ENCODE measurements around the gene THAP11.

The THAP11 gene

DNA sequence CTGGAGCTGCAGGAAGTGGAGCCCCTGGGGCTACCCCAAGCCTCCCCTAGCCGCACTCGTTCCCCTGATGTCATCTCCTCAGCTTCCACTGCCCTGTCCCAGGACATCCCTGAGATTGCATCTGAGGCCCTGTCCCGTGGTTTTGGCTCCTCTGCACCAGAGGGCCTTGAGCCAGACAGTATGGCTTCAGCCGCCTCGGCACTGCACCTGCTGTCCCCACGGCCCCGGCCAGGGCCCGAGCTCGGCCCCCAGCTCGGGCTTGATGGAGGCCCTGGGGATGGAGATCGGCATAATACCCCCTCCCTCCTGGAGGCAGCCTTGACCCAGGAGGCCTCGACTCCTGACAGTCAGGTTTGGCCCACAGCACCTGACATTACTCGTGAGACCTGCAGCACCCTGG is 38.5 kb downstream of the THAP11 start:
- FAIRE-seq = no peak
- TF ChIP-seq POLR2AphosphoS5 (IDR thresholded peaks at IDR 0.05; ENCODE audit: low read depth, low read length) = no peak

DNA sequence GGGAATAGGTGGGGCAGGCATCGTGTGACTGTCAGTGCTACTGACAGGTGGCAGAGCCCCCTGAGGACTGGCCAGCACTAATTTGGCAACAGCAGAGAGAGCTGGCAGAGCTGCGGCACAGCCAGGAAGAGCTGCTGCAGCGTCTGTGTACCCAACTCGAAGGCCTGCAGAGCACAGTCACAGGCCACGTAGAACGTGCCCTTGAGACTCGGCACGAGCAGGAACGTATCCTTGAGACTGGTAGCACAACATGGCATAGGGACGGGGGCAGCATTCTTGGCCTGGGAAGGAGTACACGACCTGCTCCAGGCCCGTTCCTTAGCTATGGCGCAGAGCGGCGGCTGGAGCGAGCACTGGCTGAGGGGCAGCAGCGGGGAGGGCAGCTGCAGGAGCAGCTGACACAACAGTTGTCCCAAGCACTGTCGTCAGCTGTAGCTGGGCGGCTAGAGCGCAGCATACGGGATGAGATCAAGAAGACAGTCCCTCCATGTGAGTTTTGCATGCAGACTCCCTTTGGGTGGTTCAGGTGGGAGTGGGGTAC is 39.6 kb downstream of the THAP11 start:
- DNase-seq (ENCODE audit: insufficient read length) (no peak), FAIRE-seq (no peak)
- TF ChIP-seq TAF1 (IDR thresholded peaks at IDR 0.05; ENCODE audit: borderline replicate concordance, low read depth, low read length) (no peak), POLR2A (IDR thresholded peaks at IDR 0.05; ENCODE audit: low read depth, low read length) (no peak), POLR2AphosphoS5 (IDR thresholded peaks at IDR 0.05; ENCODE audit: low read depth, low read length) (no peak)

More for the DNA sequence above, 38.5 kb downstream of the THAP11 start:
- no peak for DNase-seq (ENCODE audit: insufficient read length)

DNA sequence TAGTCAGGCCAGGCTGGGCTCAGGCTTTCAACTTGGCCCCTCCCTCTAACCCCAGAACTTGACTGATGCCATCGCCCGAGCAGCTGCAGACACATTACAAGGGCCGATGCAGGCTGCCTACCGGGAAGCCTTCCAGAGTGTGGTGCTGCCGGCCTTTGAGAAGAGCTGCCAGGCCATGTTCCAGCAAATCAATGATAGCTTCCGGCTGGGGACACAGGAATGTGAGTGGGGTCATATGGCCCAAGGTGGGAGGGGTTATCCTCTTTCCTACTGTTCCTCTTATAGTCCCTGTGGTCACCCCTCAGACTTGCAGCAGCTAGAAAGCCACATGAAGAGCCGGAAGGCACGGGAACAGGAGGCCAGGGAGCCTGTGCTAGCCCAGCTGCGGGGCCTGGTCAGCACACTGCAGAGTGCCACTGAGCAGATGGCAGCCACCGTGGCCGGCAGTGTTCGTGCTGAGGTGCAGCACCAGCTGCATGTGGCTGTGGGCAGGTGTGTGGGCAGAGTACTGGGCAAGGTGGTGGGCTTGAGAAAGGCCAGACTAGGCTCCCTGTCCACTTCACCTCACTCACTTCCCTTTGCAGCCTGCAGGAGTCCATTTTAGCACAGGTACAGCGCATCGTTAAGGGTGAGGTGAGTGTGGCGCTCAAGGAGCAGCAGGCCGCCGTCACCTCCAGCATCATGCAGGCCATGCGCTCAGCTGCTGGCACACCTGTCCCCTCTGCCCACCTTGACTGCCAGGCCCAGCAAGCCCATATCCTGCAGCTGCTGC is 40.4 kb downstream of the THAP11 start:
- DNase-seq (ENCODE audit: insufficient read length) (no peak), FAIRE-seq (no peak)
- TF ChIP-seq TAF1 (IDR thresholded peaks at IDR 0.05; ENCODE audit: borderline replicate concordance, low read depth, low read length) = no peak
- TF ChIP-seq POLR2A (IDR thresholded peaks at IDR 0.05; ENCODE audit: low read depth, low read length) = no peak
- TF ChIP-seq POLR2AphosphoS5 (IDR thresholded peaks at IDR 0.05; ENCODE audit: low read depth, low read length) = no peak

DNA sequence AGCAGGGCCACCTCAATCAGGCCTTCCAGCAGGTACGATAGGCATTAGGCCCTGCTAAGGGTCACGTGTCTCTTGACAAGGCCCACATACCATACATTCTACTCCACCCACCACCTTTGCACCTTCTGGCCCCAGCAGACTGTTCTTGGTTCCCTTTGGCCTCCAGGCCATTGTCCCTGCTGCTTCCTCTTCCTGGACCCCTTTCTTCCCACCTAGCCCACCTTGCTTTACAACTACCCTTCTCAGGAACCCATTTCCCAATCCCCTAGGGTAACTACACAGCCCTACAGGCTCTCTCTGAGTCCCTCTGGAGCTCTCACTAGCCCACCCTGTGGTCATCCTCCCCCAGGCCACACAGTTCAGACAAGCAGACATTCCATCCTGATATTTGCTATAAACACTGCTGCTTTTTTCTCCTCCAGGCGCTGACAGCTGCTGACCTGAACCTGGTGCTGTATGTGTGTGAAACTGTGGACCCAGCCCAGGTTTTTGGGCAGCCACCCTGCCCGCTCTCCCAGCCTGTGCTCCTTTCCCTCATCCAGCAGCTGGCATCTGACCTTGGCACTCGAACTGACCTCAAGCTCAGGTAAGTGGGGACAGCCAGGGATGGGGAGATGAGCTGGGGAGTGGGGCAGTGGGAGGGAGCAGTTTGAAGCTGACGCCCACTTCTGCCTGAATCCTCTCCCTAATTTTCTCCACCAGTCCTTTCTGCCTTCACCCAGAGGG is 41.2 kb downstream of the THAP11 start:
- TF ChIP-seq POLR2AphosphoS5 (IDR thresholded peaks at IDR 0.05; ENCODE audit: low read depth, low read length) = no peak
- no peak for TF ChIP-seq TAF1 (IDR thresholded peaks at IDR 0.05; ENCODE audit: borderline replicate concordance, low read depth, low read length)
- no peak for TF ChIP-seq POLR2A (IDR thresholded peaks at IDR 0.05; ENCODE audit: low read depth, low read length)
- DNase-seq (ENCODE audit: insufficient read length) (no peak), FAIRE-seq (no peak)

DNA sequence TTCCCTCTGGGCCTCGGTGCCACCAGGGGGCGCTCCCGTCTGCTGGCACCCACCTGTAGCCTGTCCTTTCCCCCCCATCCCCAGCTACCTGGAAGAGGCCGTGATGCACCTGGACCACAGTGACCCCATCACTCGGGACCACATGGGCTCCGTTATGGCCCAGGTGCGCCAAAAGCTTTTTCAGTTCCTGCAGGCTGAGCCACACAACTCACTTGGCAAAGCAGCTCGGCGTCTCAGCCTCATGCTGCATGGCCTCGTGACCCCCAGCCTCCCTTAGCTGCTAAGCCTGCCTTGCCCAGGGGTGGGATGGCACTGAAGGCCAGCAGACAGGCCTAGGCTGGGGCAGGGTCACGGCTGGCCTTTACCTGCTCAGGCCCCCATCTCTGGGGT is 41.7 kb downstream of the THAP11 start:
- FAIRE-seq (peak; percentile 36), DNase-seq (ENCODE audit: insufficient read length) (peak; percentile 90)
- TF ChIP-seq POLR2AphosphoS5 (IDR thresholded peaks at IDR 0.05; ENCODE audit: low read depth, low read length) (no peak), POLR2A (IDR thresholded peaks at IDR 0.05; ENCODE audit: low read depth, low read length) (no peak), TAF1 (IDR thresholded peaks at IDR 0.05; ENCODE audit: borderline replicate concordance, low read depth, low read length) (no peak)

DNA sequence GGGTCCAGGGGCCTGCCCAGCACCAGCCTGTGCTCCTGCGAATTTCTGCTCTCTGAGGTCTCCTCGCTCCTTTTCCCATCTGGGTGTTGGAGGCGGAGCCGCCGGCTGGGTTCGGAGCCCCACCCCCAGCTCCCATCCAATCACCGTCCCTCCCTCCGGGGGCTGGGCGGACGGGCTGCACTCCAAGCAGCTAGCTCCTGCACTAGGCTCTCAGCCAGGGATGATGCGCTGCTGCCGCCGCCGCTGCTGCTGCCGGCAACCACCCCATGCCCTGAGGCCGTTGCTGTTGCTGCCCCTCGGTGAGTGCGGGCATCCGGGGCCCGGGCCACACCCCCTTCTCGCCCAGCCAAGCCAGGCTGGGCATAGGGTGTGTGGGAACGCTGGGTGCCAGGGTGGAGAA is 42.6 kb downstream of the THAP11 start, which contains the start of gene NRN1L:
TSS of gene NRN1L (plus strand) at position 202 of the 400 bp plus-strand sequence. CDS start at position 221, 19 bp downstream.
- FAIRE-seq (no peak), DNase-seq (ENCODE audit: insufficient read length) (no peak)

DNA sequence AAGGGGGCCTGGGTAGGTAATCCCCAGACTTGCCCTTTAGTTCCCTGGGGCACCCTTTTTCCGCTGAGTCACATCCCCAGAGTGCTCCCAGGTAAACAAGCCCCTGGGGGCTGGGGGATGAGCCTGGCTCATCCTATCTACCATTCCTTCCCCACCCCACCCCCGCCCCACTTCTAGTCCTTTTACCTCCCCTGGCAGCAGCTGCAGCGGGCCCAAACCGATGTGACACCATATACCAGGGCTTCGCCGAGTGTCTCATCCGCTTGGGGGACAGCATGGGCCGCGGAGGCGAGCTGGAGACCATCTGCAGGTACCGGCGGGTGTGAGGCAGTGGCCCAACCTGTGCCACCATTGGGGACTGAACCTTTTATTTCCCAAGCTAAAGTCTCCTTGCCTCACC is 43.4 kb downstream of the THAP11 start:
- FAIRE-seq = no peak
- TF ChIP-seq POLR2AphosphoS5 (IDR thresholded peaks at IDR 0.05; ENCODE audit: low read depth, low read length) = 0 out of 2 replicates have a peak, but pooled peaks have one; percentile 16
- TF ChIP-seq POLR2A (IDR thresholded peaks at IDR 0.05; ENCODE audit: low read depth, low read length) = no peak
- DNase-seq (ENCODE audit: insufficient read length) = no peak

More for the DNA sequence above, 42.6 kb downstream of the THAP11 start, which contains the start of gene NRN1L:
- TF ChIP-seq POLR2AphosphoS5 (IDR thresholded peaks at IDR 0.05; ENCODE audit: low read depth, low read length) (no peak), TAF1 (IDR thresholded peaks at IDR 0.05; ENCODE audit: borderline replicate concordance, low read depth, low read length) (no peak), POLR2A (IDR thresholded peaks at IDR 0.05; ENCODE audit: low read depth, low read length) (no peak)

DNA sequence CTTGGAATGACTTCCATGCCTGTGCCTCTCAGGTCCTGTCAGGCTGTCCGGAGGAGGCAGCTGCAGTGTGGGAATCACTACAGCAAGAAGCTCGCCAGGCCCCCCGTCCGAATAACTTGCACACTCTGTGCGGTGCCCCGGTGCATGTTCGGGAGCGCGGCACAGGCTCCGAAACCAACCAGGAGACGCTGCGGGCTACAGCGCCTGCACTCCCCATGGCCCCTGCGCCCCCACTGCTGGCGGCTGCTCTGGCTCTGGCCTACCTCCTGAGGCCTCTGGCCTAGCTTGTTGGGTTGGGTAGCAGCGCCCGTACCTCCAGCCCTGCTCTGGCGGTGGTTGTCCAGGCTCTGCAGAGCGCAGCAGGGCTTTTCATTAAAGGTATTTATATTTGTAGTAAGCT is 43.9 kb downstream of the THAP11 start:
- no peak for TF ChIP-seq TAF1 (IDR thresholded peaks at IDR 0.05; ENCODE audit: borderline replicate concordance, low read depth, low read length)
- TF ChIP-seq POLR2A (IDR thresholded peaks at IDR 0.05; ENCODE audit: low read depth, low read length) = no peak
- no peak for TF ChIP-seq POLR2AphosphoS5 (IDR thresholded peaks at IDR 0.05; ENCODE audit: low read depth, low read length)
- FAIRE-seq = no peak
- DNase-seq (ENCODE audit: insufficient read length) = no peak

DNA sequence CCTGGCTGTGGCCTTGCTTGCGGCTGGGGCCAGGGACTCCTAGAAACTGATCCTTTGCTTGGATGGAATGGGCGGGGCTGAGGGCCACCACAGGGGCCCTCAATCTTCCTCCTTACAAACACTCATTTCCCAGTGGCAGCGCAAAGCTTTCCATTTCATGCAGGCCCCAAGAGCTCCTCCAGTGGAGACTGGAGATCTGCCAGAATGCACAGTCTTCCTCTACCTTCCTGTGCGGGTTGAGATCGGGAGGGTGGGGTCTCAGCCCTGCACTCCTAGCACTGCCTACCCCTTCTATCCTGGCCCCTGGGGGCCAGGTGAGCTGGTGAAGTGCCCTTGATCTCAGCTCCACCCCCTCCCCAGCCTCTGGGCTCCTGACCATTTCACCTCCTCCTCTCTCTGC is 44.3 kb downstream of the THAP11 start:
- FAIRE-seq (no peak), DNase-seq (ENCODE audit: insufficient read length) (no peak)
- TF ChIP-seq POLR2AphosphoS5 (IDR thresholded peaks at IDR 0.05; ENCODE audit: low read depth, low read length) = no peak
- TF ChIP-seq POLR2A (IDR thresholded peaks at IDR 0.05; ENCODE audit: low read depth, low read length) = no peak
- TF ChIP-seq TAF1 (IDR thresholded peaks at IDR 0.05; ENCODE audit: borderline replicate concordance, low read depth, low read length) = no peak

DNA sequence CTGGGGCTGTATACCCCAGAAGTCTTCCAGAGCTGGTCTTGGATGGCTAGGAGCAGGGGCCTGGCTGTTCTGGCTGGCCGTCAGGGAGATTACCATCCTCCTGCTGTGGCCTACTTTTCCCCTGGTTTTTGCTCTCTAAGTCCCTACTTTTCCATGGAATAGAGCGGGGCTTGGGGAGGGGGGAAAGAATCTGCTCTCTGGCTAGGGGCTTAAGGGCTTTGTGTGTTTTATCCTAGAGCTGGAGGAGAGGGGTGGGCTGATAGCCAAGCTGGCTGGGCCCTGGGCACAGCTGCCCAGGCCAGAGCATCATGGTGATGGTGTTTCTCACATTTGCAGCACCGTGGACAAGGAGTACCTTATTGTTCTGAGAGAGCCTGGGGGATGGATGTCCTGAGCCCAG is 46.2 kb downstream of the THAP11 start:
- FAIRE-seq = no peak
- no peak for DNase-seq (ENCODE audit: insufficient read length)
- no peak for TF ChIP-seq POLR2A (IDR thresholded peaks at IDR 0.05; ENCODE audit: low read depth, low read length)
- no peak for TF ChIP-seq TAF1 (IDR thresholded peaks at IDR 0.05; ENCODE audit: borderline replicate concordance, low read depth, low read length)
- TF ChIP-seq POLR2AphosphoS5 (IDR thresholded peaks at IDR 0.05; ENCODE audit: low read depth, low read length) = no peak

DNA sequence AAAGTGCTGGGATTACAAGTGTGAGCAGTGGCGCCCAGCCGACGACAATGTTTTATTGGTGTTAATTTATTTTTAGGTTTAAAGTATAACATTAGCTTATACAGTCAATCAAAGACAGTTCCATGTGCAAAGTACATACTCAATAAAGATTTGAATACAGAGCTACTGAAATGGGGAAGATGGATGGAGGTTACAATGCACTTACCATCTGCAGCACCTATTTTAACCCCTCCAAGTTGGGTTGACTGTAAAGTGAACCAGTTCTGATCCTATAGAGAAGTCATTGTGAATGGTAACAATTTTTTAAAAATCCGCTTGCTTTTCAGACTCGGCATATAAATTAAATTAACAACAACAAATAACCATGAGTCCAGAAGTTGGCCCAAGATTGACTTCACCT is 50.3 kb downstream of the THAP11 start:
- DNase-seq (ENCODE audit: insufficient read length) = no peak
- TF ChIP-seq POLR2A (IDR thresholded peaks at IDR 0.05; ENCODE audit: low read depth, low read length) = no peak
- no peak for TF ChIP-seq POLR2AphosphoS5 (IDR thresholded peaks at IDR 0.05; ENCODE audit: low read depth, low read length)
- no peak for TF ChIP-seq TAF1 (IDR thresholded peaks at IDR 0.05; ENCODE audit: borderline replicate concordance, low read depth, low read length)
- FAIRE-seq = no peak
